RKO (cell line): ENCODE results near the gene CCDC15.

ENCODE experiments used
- DNase-seq: peaks from one replicate; pipeline ENCODE4 v3.0.0-alpha.2; 2016; ENCODE audit warnings: low spot score

The CCDC15 gene

GRCh38 chr11:124953753-124954589, at the start of gene CCDC15:
Gene CCDC15, plus strand, starts transcription at chr11:124954202. Its CDS starts 531 bp downstream, at chr11:124954733.
- peak; percentile 98 for DNase-seq

- peak; percentile 50 for DNase-seq
Observed at GRCh38 chr11:124915541-124916369, 38.2 kb upstream of the CCDC15 start.

- no peak for DNase-seq
Observed at GRCh38 chr11:124916370-124916710, 37.7 kb upstream of the CCDC15 start.

GRCh38 chr11:124917115-124917637, 36.8 kb upstream of the CCDC15 start:
- DNase-seq: no peak

GRCh38 chr11:124918950-124919349, 35.1 kb upstream of the CCDC15 start, which contains the start of gene HEPN1:
Gene HEPN1, plus strand, starts transcription at chr11:124919250.
- no peak for DNase-seq

- DNase-seq: no peak
Observed at GRCh38 chr11:124919898-124920297, 34.1 kb upstream of the CCDC15 start.

- DNase-seq: no peak
Observed at GRCh38 chr11:124920356-124920755, 33.6 kb upstream of the CCDC15 start.

- DNase-seq: no peak
Observed at GRCh38 chr11:124920870-124921609, 33.0 kb upstream of the CCDC15 start.

GRCh38 chr11:124922831-124923230, 31.2 kb upstream of the CCDC15 start:
- no peak for DNase-seq

- DNase-seq: no peak
Observed at GRCh38 chr11:124923296-124923695, 30.7 kb upstream of the CCDC15 start.

- DNase-seq: no peak
Observed at GRCh38 chr11:124928942-124929665, 24.9 kb upstream of the CCDC15 start.

GRCh38 chr11:124930799-124931198, 23.2 kb upstream of the CCDC15 start:
- no peak for DNase-seq

GRCh38 chr11:124934862-124935547, 19.0 kb upstream of the CCDC15 start:
- no peak for DNase-seq

- no peak for DNase-seq
Observed at GRCh38 chr11:124935548-124936514, 18.2 kb upstream of the CCDC15 start, which contains the start of gene HEPACAM. Gene HEPACAM, minus strand, starts transcription at chr11:124936047. Its CDS starts 41 bp downstream, at chr11:124936006.

- DNase-seq: no peak
Observed at GRCh38 chr11:124937336-124937935, 16.6 kb upstream of the CCDC15 start.

- DNase-seq: no peak
Observed at GRCh38 chr11:124938206-124938765, 15.7 kb upstream of the CCDC15 start.

- no peak for DNase-seq
Observed at GRCh38 chr11:124938970-124939369, 15.0 kb upstream of the CCDC15 start.

- no peak for DNase-seq
Observed at GRCh38 chr11:124941703-124942102, 12.3 kb upstream of the CCDC15 start.
